ENCODE data around the gene KCNQ1.
"Not testable (repeated sequence)": the region's sequence is repeated elsewhere in the genome, so short reads cannot be mapped to it uniquely, and the experiment has no call there.

Gene KCNQ1

DNA sequence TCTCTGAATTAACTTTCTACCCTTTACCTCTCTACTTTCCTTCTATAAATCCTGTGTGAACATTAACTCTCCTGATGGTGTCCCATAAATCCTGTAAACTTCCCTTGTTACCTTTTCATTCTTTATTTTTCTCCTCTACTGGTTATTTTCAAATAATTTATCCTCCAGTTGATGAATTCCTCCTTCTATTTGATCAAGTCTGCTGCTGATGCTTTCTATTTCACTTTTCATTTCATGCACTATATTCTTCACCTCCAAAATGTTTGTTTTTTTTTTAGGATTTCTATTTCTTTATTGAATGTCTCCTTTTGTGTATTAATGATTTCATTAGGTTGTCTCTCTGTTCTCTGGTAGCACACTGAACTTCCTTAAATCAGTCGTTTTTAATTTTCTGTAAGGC is 186.4 kb downstream of the KCNQ1 start:
- no peak for DNase-seq

DNA sequence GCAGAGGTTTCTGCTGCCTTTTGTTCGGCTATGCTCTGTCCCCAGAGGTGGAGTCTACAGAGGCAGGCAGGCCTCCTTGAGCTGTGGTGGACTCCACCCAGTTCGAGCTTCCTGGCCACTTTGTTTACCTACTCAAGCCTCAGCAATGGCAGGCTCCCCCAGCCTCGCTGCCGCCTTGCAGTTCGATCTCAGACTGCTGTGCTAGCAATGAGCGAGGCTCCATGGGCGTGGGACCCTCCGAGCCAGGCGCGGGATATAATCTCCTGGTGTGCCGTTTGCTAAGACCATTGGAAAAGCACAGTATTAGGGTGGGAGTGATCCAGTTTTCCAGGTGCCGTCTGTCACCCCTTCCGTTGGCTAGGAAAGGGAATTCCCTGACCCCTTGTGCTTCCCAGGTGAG is 195.0 kb downstream of the KCNQ1 start:
- not testable (repeated sequence) for DNase-seq

GRCh38 chr11:2641623-2642022 is 196.8 kb downstream of the KCNQ1 start:
- DNase-seq: no peak

GRCh38 chr11:2643746-2644145 is 198.9 kb downstream of the KCNQ1 start:
- DNase-seq: no peak

DNA sequence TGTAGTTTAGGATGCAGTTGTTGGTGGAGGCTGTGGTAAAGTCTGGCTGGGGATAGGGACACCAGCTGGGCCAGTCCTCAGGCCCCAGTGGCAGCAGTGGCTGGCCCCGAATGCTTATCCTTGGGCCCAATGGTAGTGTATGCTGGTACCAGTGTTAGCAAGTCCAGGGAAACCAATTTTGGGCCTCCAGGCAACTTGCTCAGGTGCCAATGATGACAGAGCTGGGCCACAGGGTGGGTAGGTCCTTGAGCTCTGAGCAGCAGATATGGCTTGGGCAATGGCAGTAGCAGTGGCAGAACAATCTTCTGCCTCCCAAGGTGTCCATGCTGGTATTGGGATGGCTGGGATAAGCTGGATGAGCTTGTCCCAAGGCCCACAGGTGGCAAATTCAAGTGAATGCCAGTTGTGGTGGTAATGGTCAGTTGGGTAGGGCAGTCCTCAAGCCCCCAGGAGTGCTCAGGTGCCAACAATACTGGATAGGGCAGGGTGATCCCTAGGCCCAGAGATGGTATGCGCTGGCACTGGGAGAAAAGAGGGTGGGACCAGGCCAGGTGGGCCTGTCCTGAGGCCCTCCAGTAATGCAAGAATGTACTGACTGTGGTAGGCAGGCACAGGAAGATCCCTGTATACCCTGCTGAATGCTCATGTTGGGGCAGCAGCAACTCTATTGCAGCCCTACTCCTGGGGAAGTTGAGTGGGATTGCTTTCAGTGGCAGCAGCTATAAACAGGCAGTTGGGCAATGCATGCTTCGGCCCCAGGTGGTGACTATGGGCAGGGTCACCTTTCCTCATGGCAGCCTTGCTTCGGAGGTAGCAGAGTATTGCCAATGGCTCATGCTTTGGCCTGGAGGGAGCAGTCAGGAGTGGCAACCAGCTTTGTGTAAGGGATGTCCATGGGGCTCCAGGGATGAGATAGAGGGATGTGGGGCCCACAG is 200.3 kb downstream of the KCNQ1 start:
- no peak for DNase-seq

- no peak for DNase-seq
These were observed 200.9 kb downstream of the KCNQ1 start for GRCh38 chr11:2645779-2646118.

- DNase-seq: no peak
These were observed 202.4 kb downstream of the KCNQ1 start for GRCh38 chr11:2647167-2647566.

GRCh38 chr11:2647953-2648352 is 203.1 kb downstream of the KCNQ1 start:
- DNase-seq: no peak

GRCh38 chr11:2649400-2649799 is 204.6 kb downstream of the KCNQ1 start:
- no peak for DNase-seq

DNA sequence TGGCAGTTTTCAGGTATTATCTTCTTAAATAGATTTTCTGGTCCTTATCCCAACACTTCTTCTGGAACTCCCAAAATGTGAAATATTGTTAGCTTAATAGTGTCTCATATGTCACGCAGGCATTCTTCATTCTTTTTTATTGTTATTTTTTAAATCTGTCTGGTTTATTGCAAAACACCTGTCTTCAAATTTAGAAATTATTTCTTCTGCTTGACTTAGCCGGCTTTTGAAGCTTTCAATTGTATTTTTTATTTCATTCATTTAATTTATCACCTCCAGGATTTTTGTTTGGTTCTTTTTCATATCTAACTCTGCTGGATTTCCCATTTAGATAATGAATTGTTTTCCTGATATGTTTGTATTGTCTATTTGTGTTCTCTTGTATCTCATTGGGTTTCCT is 205.0 kb downstream of the KCNQ1 start:
- no peak for DNase-seq

GRCh38 chr11:2650343-2650867 is 205.6 kb downstream of the KCNQ1 start:
- no peak for DNase-seq

DNA sequence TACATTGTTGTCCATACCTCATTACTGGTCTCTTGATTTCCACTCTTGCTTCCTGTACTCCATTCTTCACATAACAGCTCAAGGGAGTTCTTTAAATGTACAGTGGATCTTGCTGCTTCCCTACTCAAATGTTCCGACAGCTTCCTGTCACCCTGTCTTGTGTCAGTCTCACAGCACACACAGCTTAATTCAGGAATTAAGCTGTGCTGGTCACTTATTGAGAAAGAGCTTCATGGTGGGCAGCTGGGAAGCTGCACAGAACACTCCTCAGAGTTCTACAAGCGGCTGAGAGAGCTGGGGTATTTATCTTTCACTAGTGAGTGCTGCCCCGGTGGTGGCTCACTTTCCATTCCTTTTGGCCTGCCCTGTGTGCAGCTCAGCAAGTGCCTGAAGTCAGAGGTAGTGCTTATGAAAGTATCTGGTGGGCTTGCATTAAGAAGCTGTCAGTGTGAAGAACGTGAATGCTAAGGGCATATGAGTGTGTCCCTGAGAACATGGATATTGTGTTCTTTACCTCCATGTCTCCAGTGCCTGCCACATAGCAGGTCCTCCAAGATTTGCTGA is 206.3 kb downstream of the KCNQ1 start:
- no peak for DNase-seq

- DNase-seq: peak; percentile 57
These were observed 207.0 kb downstream of the KCNQ1 start for GRCh38 chr11:2651826-2652271.

DNA sequence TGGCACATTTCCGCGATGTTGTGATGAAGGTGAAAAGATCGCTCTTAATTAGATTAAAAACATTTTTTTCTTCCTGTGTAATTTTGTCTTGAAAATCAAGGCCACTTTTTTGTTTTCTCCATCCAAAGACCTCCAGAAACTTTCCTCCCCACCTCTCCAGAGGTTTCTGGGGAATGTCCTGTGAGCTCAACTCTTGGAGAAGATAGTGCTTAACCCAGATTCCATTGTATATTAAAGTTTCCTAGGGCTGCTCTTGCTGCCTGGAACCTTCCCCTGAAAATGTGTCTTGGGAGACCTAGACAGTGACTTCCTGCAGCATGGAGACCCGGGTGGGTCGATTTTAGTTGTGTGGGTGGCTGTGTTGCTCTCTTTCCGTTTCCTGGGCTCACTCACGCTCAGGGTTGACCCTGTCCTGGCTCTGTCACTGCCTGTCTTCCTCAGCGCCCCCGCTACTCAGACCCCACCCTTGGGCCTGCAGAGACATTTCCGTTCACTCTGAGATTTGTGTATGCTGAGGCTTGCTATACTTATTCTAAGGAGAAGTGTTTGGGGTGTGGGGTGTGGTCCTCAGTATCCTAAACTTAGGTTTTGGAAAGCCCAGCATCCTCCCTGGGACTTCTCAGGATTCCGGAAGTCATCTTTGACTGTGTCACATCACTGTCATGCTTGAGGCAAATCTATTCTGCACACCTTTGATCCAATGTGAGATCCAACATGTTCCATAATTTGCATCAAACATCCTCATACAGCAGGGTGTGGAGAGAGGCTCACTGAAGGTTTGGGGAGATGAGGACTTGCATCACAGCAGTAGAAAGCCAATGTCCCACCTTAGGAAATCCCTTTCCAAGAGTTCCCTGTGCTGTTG is 207.8 kb downstream of the KCNQ1 start:
- DNase-seq: no peak

- DNase-seq: no peak
These were observed 208.4 kb downstream of the KCNQ1 start for GRCh38 chr11:2653198-2653551.

DNA sequence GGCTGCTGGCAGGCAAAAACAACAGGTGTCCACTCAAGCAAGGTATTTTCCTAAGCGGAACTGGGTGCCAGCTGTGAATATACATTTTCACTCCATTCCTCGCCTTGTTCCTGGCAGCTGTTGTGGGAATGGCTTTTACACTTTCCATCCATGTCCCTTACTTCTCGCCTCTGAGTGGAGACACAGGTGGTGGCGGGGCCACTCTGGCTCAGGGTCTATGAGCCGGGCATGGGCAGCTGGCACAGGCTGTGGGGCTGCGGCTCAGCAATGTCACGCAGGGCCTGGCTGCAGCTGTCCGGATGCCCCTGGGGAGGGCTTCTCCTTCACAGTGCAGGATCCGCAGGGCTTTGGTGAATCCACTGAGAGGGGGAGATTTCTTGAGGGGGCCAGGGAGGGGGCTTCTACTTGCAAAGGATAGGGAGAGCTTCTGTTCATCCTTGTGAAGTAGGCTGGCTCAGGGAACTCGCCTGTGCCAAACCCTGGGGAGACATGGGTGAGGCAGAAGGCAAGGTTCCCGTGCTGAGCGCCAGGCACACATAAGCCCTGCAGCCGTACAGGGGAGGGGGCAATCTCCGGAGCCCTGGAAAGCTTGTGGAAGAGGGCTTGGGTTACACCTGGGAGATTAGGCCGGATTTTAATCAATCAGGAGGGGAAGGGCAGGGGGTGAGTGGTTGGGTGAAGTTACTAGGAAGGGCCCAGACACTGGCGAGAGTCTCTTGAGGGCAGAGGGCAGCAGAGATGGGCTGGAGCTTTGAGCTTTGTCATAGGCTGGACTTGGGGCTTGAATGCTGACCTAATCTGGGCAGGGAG is 209.3 kb downstream of the KCNQ1 start:
- DNase-seq: peak; percentile 49

- no peak for DNase-seq
These were observed 210.4 kb downstream of the KCNQ1 start for GRCh38 chr11:2655016-2655719.

GRCh38 chr11:2655834-2656622 is 211.2 kb downstream of the KCNQ1 start:
- DNase-seq: peak; percentile 65

DNA sequence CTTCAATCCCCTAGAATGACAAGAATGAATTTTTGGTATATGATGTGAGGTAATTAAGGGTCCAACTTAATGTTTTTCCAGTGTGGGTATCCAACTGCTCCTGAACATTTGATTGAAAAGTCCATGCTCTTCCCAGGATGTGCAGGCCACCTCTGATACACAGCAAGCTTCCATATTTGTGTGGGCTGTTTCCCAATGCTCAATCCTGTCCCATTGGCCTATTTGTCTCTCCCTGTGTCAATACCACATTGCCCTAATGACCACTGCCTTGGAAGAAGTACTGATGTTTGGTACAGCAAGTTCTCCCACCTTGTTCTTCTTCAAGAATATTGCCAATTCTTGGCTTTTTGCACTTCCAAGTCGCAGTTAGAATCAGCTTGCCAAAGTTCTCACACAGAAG is 212.1 kb downstream of the KCNQ1 start:
- no peak for DNase-seq

DNA sequence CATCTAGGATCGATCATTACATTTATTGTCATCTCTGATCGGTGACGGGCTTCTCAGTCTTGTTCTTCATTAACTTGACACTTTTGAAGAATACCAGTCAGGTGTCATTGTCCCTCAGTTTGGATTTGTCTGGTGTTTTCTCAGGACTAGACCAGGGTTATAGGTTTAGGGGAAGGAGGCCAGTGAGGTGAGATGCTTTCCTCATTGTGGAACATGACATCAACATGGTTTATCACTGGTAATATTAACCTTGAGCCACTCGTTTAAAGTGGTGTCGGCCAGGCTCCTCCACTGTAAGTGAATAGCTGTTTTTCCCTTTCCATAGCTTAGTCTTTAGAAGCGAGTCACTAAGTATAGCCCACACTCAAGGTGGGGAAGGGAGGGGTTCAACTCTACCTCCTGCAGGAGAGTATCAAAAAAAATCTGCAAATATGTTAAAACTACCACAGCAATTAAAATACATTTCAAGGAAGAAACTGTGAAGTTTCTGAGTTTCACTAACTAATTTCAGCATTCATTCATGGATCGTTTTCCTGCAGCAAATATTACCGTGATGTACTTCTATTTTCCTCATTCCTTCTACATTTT is 213.0 kb downstream of the KCNQ1 start:
- DNase-seq: no peak
